HepG2 (cell line): ENCODE results near the gene CYB5A. TPM values are rescaled to one million over a fixed set of nuclear protein-coding genes. Genes with fewer than 3 reads are reported as not detected.

Experiments used
- ATAC-seq: fragments of 200-7000 bp; cut with Tn5 transposase; 3 replicates; pipeline ENCODE4 v1.9.1; 2020; ENCODE audit warnings: mild to moderate bottlenecking, moderate library complexity
- BruUV-seq: library from RNA; stranded (reverse); fragments of 400-500 nt; replicated peaks from 2 replicates; lab custom pipeline; 2021; lab: Mats Ljungman, UMichigan
- CTCF ChIA-PET: fragments of 300-600 bp; formaldehyde crosslinking; extraction: SDS; loops from one replicate; lab custom pipeline; 2021; ENCODE audit warnings: low total read pairs, inconsistent platforms, low intra/inter-chr PET ratio; lab: Yijun Ruan, JAX
- POLR2A ChIA-PET: fragments of 350-600 bp; sonication (Branson Sonifier 250); formaldehyde crosslinking; loops from one replicate; lab custom pipeline; 2020; ENCODE audit warnings: antibody characterized with exemption, inconsistent platforms; lab: Yijun Ruan, JAX
- DNase-seq: peaks from one replicate; pipeline ENCODE4 v3.0.0-alpha.2; 2015; ENCODE audit warnings: low spot score
- FAIRE-seq: peaks from 3 replicates; lab custom pipeline; 2011; peaks lifted over from hg19 to GRCh38; lab: Jason Lieb, UNC
- H2AFZ ChIP-seq: one replicate; pipeline ENCODE4 v1.6.1; 2011; ENCODE audit warnings: low read length, inconsistent platforms
- H3K27ac ChIP-seq: fragments of 300-600 bp; 3 replicates; pipeline ENCODE4 v1.8.0; 2011; ENCODE audit warnings: mixed run types, mild to moderate bottlenecking, mixed read lengths, low read length, inconsistent platforms; ENCODE audit not compliant: insufficient read depth; ENCODE audit errors: extremely low read length
- H3K27me3 ChIP-seq, 2 experiments: fragments of 200-600 bp in 1 of 2; 2 replicates in 1 of 2; 3 replicates in 1 of 2; pipeline versions ENCODE4 v1.6.0 to v1.8.0; 2011; ENCODE audit warnings: low read length in 2 of 2, mild to moderate bottlenecking in 2 of 2, moderate library complexity in 2 of 2, inconsistent platforms in 1 of 2; ENCODE audit not compliant: insufficient read depth in 2 of 2, control insufficient read depth in 1 of 2
- H3K36me3 ChIP-seq, 2 experiments: fragments of 200-600 bp in 1 of 2; replicated peaks in 1 of 2; 2 replicates in 1 of 2; 3 replicates in 1 of 2; pipeline versions ENCODE4 v1.5.1 to v1.8.0; 2011; ENCODE audit warnings: low read length in 2 of 2, inconsistent platforms in 1 of 2; ENCODE audit not compliant: insufficient read depth in 2 of 2, control insufficient read depth in 1 of 2
- H3K4me1 ChIP-seq: 2 replicates; pipeline ENCODE4 v1.5.1; 2012; ENCODE audit warnings: low read length, inconsistent platforms; ENCODE audit not compliant: insufficient read depth
- H3K4me2 ChIP-seq: 2 replicates; pipeline ENCODE4 v1.6.0; 2011; ENCODE audit warnings: low read depth, low read length, inconsistent platforms
- H3K4me3 ChIP-seq, 3 experiments: fragments of 200-600 bp in 1 of 3; sonication (generic), shearing (Covaris generic) in 1 of 3; replicated peaks in 1 of 3; 2 replicates each; pipeline ENCODE4 v1.5.1; 2011 to 2016; ENCODE audit warnings: low read length in 3 of 3, inconsistent platforms in 2 of 3, low read depth in 2 of 3, mild to moderate bottlenecking in 2 of 3, control low read depth in 1 of 3, mixed read lengths in 1 of 3; ENCODE audit not compliant: insufficient read depth in 1 of 3
- H3K79me2 ChIP-seq: one replicate; pipeline ENCODE4 v1.6.1; 2011; ENCODE audit warnings: low read length, inconsistent platforms; ENCODE audit not compliant: insufficient read depth
- H3K9ac ChIP-seq: 2 replicates; pipeline ENCODE4 v1.6.0; 2011; ENCODE audit warnings: mild to moderate bottlenecking, low read depth, low read length, inconsistent platforms; ENCODE audit not compliant: insufficient read depth
- H3K9me3 ChIP-seq: 2 replicates; pipeline ENCODE4 v1.5.1; 2012; ENCODE audit warnings: mild to moderate bottlenecking, low read length
- H4K20me1 ChIP-seq: 2 replicates; pipeline ENCODE4 v1.6.0; 2011; ENCODE audit warnings: inconsistent platforms, mild to moderate bottlenecking, low read length, moderate library complexity; ENCODE audit not compliant: insufficient read depth
- ATF1 ChIP-seq: IDR thresholded peaks from 2 replicates; pipeline ENCODE4 v1.6.1; 2016; ENCODE audit warnings: mild to moderate bottlenecking, control low read depth
- DNMT3B ChIP-seq: conservative IDR thresholded peaks from 2 replicates; pipeline ENCODE4 v1.6.1; 2016; ENCODE audit warnings: missing biosample characterization, control low read depth
- MAFF ChIP-seq: IDR thresholded peaks from 2 replicates; pipeline ENCODE4 v1.6.1; 2011; ENCODE audit warnings: low read depth, low read length, improper control_type of control experiment
- MAFK ChIP-seq, 2 experiments: IDR thresholded peaks in 1 of 2; conservative IDR thresholded peaks in 1 of 2; 2 replicates each; pipeline ENCODE4 v1.6.1; 2011; ENCODE audit warnings: improper control_type of control experiment in 2 of 2, low read length in 2 of 2
- SRSF9 ChIP-seq: fragments of 200-400 bp; formaldehyde crosslinking; IDR thresholded peaks from 2 replicates; pipeline ENCODE4 v1.6.1; 2018; ENCODE audit warnings: borderline replicate concordance, mild to moderate bottlenecking, low read depth, low read length; ENCODE audit not compliant: insufficient read depth, poor library complexity, severe bottlenecking
- ZBTB1 ChIP-seq: sonication (generic); formaldehyde crosslinking; IDR thresholded peaks from 2 replicates; pipeline ENCODE4 v1.4.0; 2020; ENCODE audit warnings: missing genetic modification reagents, borderline replicate concordance
- ZNF18 ChIP-seq: sonication (generic); formaldehyde crosslinking; IDR thresholded peaks from 2 replicates; pipeline ENCODE4 v1.8.0; 2022; ENCODE audit warnings: mild to moderate bottlenecking, missing genetic modification reagents; ENCODE audit not compliant: insufficient replicate concordance
- ZNF225 ChIP-seq: sonication (generic); formaldehyde crosslinking; IDR thresholded peaks from 2 replicates; pipeline ENCODE4 v1.4.0; 2020; ENCODE audit warnings: mild to moderate bottlenecking, missing genetic modification reagents
- ZNF564 ChIP-seq: sonication (generic); formaldehyde crosslinking; IDR thresholded peaks from 2 replicates; pipeline ENCODE4 v1.8.1; 2023; ENCODE audit warnings: mild to moderate bottlenecking, missing genetic modification reagents
- ZNF720 ChIP-seq: sonication (generic); formaldehyde crosslinking; IDR thresholded peaks from 2 replicates; pipeline ENCODE4 v1.4.0; 2020; ENCODE audit warnings: missing genetic modification reagents
- ZNF747 ChIP-seq: sonication (generic); formaldehyde crosslinking; IDR thresholded peaks from 2 replicates; pipeline ENCODE4 v1.8.1; 2023; ENCODE audit warnings: missing genetic modification reagents, mild to moderate bottlenecking, borderline replicate concordance
- WGBS: methylation state at CpG from one replicate; pipeline ENCODE4 v1.1.6; 2017; ENCODE audit warnings: low lambda C conversion rate; 5-methylcytosine and 5-hydroxymethylcytosine counted together
- in situ Hi-C: cut with HindIII; loops from 2 replicates; pipeline ENCODE4 v1.10.0; 2017; ENCODE audit warnings: low pct_unique_long_range_greater_than_20kb; ENCODE audit not compliant: extremely low pct_ligation_motif_present
- intact Hi-C: fragments of 100-400 bp; cut with micrococcal nuclease; formaldehyde crosslinking; loops from one replicate; pipeline ENCODE4 v1.10.0; 2022; ENCODE audit not compliant: unreplicated experiment
- polyA plus RNA-seq, 8 experiments: library from polyadenylated mRNA; depleted of rRNA in 3 of 8; stranded (reverse) in 7 of 8; unstranded in 1 of 8; fragments of >200 nt; fragmentation: Illumina TruSeq in 4 of 8; extraction: Trizol in 4 of 8; gene quantifications; 2 replicates each; pipeline versions ENCODE4 v1.2.1 to v1.2.3, GENCODE V29; 2011 to 2016; ENCODE audit warnings: low read depth in 4 of 8, missing spikeins in 1 of 8, mixed read lengths in 1 of 8; ENCODE audit not compliant: insufficient read depth in 1 of 8
- total RNA-seq, 5 experiments: library from RNA; depleted of rRNA; stranded (reverse); fragments of >200 nt; fragmentation: Illumina TruSeq; extraction: Trizol; gene quantifications; 2 replicates each; pipeline ENCODE4 v1.2.3, GENCODE V29; 2016; ENCODE audit warnings: low read depth in 1 of 5
- TF ChIP-seq, protein P1 (sequence below): sonication (generic); formaldehyde crosslinking; IDR thresholded peaks from 2 replicates; pipeline ENCODE4 v1.9.0; 2021; ENCODE audit warnings: missing genetic modification reagents, mild to moderate bottlenecking, borderline replicate concordance
- TF ChIP-seq, protein P2 (sequence below): sonication (generic); formaldehyde crosslinking; IDR thresholded peaks from 2 replicates; pipeline ENCODE4 v1.8.0; 2022; ENCODE audit warnings: mild to moderate bottlenecking, missing genetic modification reagents, moderate library complexity

CYB5A gene
- total and polyA plus RNA-seq, 2 of the 13 experiments (the other 11 are each of a cell fraction or from before 2014, with no cell fraction given), result 215 to 356 TPM

DNA sequence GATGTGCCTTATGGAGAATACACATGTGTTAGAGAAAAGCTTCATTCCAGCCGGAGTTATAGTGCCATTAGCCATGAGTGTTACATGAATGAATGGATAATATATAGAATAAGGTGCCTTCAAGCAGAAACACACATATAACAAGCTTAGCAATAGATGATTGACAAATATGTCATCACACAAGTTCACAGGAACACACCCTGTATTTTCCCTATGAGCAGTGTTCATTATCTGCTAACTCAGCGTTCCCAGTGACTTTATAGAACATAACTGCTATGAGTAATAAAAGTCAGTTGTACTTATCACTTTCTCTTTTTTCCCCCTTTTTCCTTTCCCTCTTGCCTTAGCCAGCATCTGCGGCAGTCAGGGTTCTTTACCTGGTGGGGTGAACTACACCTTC lies 78.3 kb downstream of the CYB5A start:
- CTCF ChIA-PET, result no interaction called here
- Histone ChIP-seq H4K20me1 (no peaks in the 10 kb centered on the region), H3K27ac (no peak overlapping the region), H3K4me3 (no peak overlapping the region), H3K79me2 (no peaks in the 10 kb centered on the region), H3K4me2 (no peak overlapping the region), H2AFZ (no peak overlapping the region), H3K9ac (no peak overlapping the region), H3K9me3 (no peaks in the 10 kb centered on the region), H3K36me3 (no peaks in the 10 kb centered on the region), H3K27me3 (no peaks in the 10 kb centered on the region; a peak in 1 of 5 replicates), H3K4me1 (peaks cover 24% of the 10 kb centered on the region)
- WGBS, result 82% methylated on average over 3 of the region's 3 CpGs
- POLR2A ChIA-PET, result no interaction called here
- no peak for ATAC-seq
- intact Hi-C loops, result no loop called here
- in situ Hi-C loops, result no loop called here
- BruUV-seq, result no TSS peak
- DNase-seq, result no peak
- no peak for FAIRE-seq
- TF ChIP-seq SRSF9 (no peak), ZBTB1 (no peak), ATF1 (CRISPR knock-in tag) (no peak), ZNF747 (CRISPR knock-in tag) (no peak), ZNF720 (CRISPR knock-in tag) (no peak), DNMT3B (CRISPR knock-in tag) (no peak), ZNF18 (CRISPR knock-in tag) (no peak), ZNF225 (CRISPR knock-in tag) (no peak), MAFF (peak; percentile 88), ZNF564 (CRISPR knock-in tag) (no peak), MAFK (conservative IDR thresholded peaks at IDR 0.05 in 1 of 2, IDR thresholded peaks at IDR 0.05 in 1 of 2; ENCODE audit: low read length in 2 of 2) (peak; percentile 90 to 92)
- TF ChIP-seq, protein P1, sequence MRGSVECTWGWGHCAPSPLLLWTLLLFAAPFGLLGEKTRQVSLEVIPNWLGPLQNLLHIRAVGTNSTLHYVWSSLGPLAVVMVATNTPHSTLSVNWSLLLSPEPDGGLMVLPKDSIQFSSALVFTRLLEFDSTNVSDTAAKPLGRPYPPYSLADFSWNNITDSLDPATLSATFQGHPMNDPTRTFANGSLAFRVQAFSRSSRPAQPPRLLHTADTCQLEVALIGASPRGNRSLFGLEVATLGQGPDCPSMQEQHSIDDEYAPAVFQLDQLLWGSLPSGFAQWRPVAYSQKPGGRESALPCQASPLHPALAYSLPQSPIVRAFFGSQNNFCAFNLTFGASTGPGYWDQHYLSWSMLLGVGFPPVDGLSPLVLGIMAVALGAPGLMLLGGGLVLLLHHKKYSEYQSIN (CRISPR knock-in tag), result no peak
- TF ChIP-seq, protein P2, sequence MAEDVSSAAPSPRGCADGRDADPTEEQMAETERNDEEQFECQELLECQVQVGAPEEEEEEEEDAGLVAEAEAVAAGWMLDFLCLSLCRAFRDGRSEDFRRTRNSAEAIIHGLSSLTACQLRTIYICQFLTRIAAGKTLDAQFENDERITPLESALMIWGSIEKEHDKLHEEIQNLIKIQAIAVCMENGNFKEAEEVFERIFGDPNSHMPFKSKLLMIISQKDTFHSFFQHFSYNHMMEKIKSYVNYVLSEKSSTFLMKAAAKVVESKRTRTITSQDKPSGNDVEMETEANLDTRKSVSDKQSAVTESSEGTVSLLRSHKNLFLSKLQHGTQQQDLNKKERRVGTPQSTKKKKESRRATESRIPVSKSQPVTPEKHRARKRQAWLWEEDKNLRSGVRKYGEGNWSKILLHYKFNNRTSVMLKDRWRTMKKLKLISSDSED (CRISPR knock-in tag), result no peak
